Activated CD4-positive, alpha-beta T cell treated with anti-CD3 and anti-CD28 coated beads, Interleukin-10, Interleukin-2, amounts not matched to agents 100 ng/mL and 50 ng/mL, durations not matched to agents 16 hours and 8 hours (primary cell): ENCODE measurements around the gene TSPAN5.

Experiments
- DNase-seq: peaks from one replicate; pipeline ENCODE4 v3.0.0-alpha.2; 2020

The TSPAN5 gene

GRCh38 chr4:98583265-98583664 lies 75.1 kb downstream of the TSPAN5 start:
- no peak for DNase-seq

- no peak for DNase-seq
Measured at GRCh38 chr4:98581126-98581525, 77.3 kb downstream of the TSPAN5 start.

GRCh38 chr4:98577956-98578355 lies 80.5 kb downstream of the TSPAN5 start:
- DNase-seq: no peak

GRCh38 chr4:98574816-98575215 lies 83.6 kb downstream of the TSPAN5 start:
- DNase-seq: no peak

GRCh38 chr4:98573791-98574190 lies 84.6 kb downstream of the TSPAN5 start:
- no peak for DNase-seq

GRCh38 chr4:98572697-98573096 lies 85.7 kb downstream of the TSPAN5 start:
- DNase-seq: no peak

- no peak for DNase-seq
Measured at GRCh38 chr4:98571161-98571786, 87.1 kb downstream of the TSPAN5 start.

- DNase-seq: no peak
Measured at GRCh38 chr4:98570151-98570797, 88.1 kb downstream of the TSPAN5 start.

- DNase-seq: no peak
Measured at GRCh38 chr4:98568941-98569663, 89.3 kb downstream of the TSPAN5 start.

- DNase-seq: no peak
Measured at GRCh38 chr4:98567611-98568010, 90.8 kb downstream of the TSPAN5 start.

- no peak for DNase-seq
Measured at GRCh38 chr4:98566361-98567008, 91.9 kb downstream of the TSPAN5 start.

GRCh38 chr4:98565681-98566301 lies 92.6 kb downstream of the TSPAN5 start:
- no peak for DNase-seq

- DNase-seq: no peak
Measured at GRCh38 chr4:98564852-98565251, 93.6 kb downstream of the TSPAN5 start.

- DNase-seq: no peak
Measured at GRCh38 chr4:98560321-98560720, 98.1 kb downstream of the TSPAN5 start.

GRCh38 chr4:98558471-98559169 lies 99.8 kb downstream of the TSPAN5 start:
- no peak for DNase-seq

GRCh38 chr4:98557194-98557892 lies 101.1 kb downstream of the TSPAN5 start:
- DNase-seq: no peak

GRCh38 chr4:98556451-98556850 lies 102.0 kb downstream of the TSPAN5 start:
- no peak for DNase-seq

GRCh38 chr4:98555798-98556445 lies 102.5 kb downstream of the TSPAN5 start:
- DNase-seq: no peak

- DNase-seq: no peak
Measured at GRCh38 chr4:98546910-98547594, 111.4 kb downstream of the TSPAN5 start.

GRCh38 chr4:98544818-98545414 lies 113.5 kb downstream of the TSPAN5 start:
- no peak for DNase-seq
